Osteocyte (in vitro differentiated cells): ENCODE measurements around the gene ARID3C. TPM values are rescaled to one million over a fixed set of nuclear protein-coding genes. Genes with fewer than 3 reads are reported as not detected.
A peak's percentile ranks its signal among the peaks of the same experiment; 100 is the strongest.

Experiments used
- DNase-seq: peaks from one replicate; pipeline ENCODE4 v3.0.0; 2021; ENCODE audit warnings: mixed read lengths; ENCODE audit not compliant: unreplicated experiment; ENCODE audit errors: extremely low spot score
- H3K27ac Mint-ChIP-seq: one replicate; pipeline ENCODE4 v1.8.0; 2021; ENCODE audit warnings: mild to moderate bottlenecking, mixed read lengths; ENCODE audit not compliant: unreplicated experiment
- H3K27me3 Mint-ChIP-seq: one replicate; pipeline ENCODE4 v1.8.0; 2021; ENCODE audit warnings: mixed read lengths; ENCODE audit not compliant: unreplicated experiment
- H3K36me3 Mint-ChIP-seq: one replicate; pipeline ENCODE4 v1.8.0; 2021; ENCODE audit warnings: mixed read lengths; ENCODE audit not compliant: unreplicated experiment
- H3K4me1 Mint-ChIP-seq: one replicate; pipeline ENCODE4 v1.8.0; 2021; ENCODE audit warnings: mixed read lengths; ENCODE audit not compliant: unreplicated experiment
- H3K4me3 Mint-ChIP-seq: one replicate; pipeline ENCODE4 v1.8.0; 2021; ENCODE audit warnings: mild to moderate bottlenecking, moderate library complexity, mixed read lengths; ENCODE audit not compliant: unreplicated experiment
- H3K9me3 Mint-ChIP-seq: one replicate; pipeline ENCODE4 v1.8.0; 2021; ENCODE audit warnings: mixed read lengths; ENCODE audit not compliant: unreplicated experiment
- total RNA-seq: library from RNA; stranded (reverse); gene quantifications from 2 replicates; pipeline ENCODE4 v1.2.1, GENCODE V29; 2021
- TF ChIP-seq, protein P1 (sequence below): fragments of 200-600 bp; sonication (generic); IDR thresholded peaks from 2 replicates; pipeline ENCODE4 v1.5.0; 2021; ENCODE audit warnings: antibody characterized with exemption, mild to moderate bottlenecking, moderate library complexity

Gene ARID3C
- total RNA-seq, 1 donor from 2014 or later, result not detected

DNA sequence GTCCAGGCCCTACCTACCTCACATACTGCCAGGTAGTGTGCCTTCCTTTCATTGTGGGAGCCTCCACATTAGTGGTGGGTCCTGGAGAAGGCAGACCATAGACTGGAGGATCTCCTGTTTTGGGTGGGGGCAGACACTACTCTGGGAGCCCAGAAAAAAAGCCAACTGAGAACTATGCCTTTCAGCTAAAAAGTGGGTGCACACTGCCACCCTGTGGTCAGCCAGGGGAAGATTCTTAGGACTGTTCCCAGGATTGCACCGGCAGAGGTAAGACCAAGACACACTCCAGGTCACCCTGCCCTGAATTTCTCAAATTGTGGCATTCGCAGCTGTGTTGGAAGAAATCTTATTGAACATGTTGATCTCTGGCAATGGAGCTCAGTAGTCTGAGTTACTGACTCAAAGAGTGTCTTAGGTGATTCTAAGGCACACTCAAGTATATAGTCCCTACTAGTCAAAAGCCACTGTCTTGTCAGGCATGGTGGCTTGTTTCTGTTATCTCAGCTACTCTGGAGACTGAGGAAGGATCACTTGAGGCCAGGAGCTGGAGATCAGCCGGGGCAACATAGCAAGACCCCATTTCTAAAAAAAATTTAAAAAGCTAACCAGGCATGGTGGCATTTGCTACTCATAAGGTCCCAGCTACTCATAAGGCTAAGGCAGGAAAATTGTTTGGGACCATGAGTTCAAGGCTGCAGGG is 5.1 kb upstream of the ARID3C start:
- H3K27me3 Mint-ChIP-seq, result peaks cover 31% of the 10 kb centered on the region

DNA sequence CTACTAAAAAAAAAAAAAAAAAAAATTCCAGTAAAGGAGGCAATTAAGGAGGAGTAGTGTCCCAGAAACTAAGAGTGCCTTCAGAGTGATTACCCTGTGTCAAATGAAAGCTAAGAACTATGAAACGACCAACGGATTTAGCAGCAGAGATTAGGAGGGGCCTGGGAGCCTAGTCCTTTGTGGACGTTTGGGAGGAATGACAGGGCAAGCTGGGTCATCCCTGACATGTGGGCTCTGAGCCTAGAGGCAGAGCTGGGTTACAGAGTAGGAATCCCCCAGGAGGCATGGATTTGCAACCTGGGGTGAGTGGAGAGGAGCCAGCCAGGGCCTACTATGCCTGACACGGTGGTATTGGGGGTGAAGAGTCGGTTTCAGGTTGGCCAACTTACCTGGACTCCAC is 4.3 kb upstream of the ARID3C start:
- Mint-ChIP-seq H3K9me3 (no peaks in the 10 kb centered on the region), H3K4me1 (peaks cover 25% of the 10 kb centered on the region), H3K27me3 (peaks cover 36% of the 10 kb centered on the region), H3K4me3 (no peak overlapping the region), H3K36me3 (no peaks in the 10 kb centered on the region), H3K27ac (no peak overlapping the region)
- DNase-seq, result no peak
- TF ChIP-seq, protein P1, sequence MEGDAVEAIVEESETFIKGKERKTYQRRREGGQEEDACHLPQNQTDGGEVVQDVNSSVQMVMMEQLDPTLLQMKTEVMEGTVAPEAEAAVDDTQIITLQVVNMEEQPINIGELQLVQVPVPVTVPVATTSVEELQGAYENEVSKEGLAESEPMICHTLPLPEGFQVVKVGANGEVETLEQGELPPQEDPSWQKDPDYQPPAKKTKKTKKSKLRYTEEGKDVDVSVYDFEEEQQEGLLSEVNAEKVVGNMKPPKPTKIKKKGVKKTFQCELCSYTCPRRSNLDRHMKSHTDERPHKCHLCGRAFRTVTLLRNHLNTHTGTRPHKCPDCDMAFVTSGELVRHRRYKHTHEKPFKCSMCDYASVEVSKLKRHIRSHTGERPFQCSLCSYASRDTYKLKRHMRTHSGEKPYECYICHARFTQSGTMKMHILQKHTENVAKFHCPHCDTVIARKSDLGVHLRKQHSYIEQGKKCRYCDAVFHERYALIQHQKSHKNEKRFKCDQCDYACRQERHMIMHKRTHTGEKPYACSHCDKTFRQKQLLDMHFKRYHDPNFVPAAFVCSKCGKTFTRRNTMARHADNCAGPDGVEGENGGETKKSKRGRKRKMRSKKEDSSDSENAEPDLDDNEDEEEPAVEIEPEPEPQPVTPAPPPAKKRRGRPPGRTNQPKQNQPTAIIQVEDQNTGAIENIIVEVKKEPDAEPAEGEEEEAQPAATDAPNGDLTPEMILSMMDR, result no peak

More for the DNA sequence above, 5.1 kb upstream of the ARID3C start:
- Mint-ChIP-seq H3K27ac (no peak overlapping the region), H3K4me1 (peaks cover 27% of the 10 kb centered on the region), H3K4me3 (no peak overlapping the region), H3K9me3 (no peaks in the 10 kb centered on the region), H3K36me3 (no peaks in the 10 kb centered on the region)
- TF ChIP-seq, protein P1, result peak; percentile 88
- DNase-seq, result no peak

DNA sequence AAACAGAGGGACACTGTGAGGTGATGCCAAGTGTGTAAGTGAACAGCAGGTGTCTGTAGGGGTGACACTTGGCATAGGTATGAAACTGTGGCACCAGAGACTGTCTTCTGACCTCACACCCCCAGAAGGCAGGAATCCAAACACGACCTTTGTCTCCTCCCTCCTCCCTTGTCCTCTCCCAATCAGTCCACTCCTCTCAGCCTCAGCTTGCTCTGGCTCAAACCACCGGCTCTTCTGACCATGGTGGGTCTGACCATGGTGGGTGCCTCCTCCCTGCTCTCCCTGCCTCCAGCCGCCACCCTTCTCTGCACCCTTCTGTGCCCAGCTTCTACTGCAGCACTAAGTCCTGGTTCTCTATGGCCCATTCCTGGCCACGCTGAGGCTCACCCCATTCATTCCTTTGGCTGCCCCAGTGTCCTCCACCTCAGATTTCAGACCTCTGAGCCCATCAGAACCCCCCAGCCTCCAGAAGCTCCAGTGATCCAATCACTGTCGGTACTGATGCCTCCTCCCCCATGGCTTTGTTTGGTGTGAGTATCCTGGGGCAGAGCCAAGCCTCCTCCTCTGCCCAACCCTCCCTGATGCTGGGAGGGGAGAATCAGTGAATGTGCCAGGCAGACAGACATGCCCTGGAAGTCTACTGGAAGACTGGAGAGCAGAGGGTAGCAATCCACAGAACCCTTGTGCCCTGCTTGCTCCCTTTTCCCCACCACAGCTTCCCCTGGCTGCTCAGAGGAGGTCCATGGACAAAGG is 1.7 kb upstream of the ARID3C start:
- no peaks in the 10 kb centered on the region for H3K36me3 Mint-ChIP-seq
- TF ChIP-seq, protein P1, result no peak
- peaks cover 12% of the 10 kb centered on the region for H3K4me1 Mint-ChIP-seq
- DNase-seq, result no peak
- H3K4me3 Mint-ChIP-seq, result no peak overlapping the region
- H3K27me3 Mint-ChIP-seq, result peaks cover 58% of the 10 kb centered on the region
- H3K27ac Mint-ChIP-seq, result no peak overlapping the region
- no peaks in the 10 kb centered on the region for H3K9me3 Mint-ChIP-seq

DNA sequence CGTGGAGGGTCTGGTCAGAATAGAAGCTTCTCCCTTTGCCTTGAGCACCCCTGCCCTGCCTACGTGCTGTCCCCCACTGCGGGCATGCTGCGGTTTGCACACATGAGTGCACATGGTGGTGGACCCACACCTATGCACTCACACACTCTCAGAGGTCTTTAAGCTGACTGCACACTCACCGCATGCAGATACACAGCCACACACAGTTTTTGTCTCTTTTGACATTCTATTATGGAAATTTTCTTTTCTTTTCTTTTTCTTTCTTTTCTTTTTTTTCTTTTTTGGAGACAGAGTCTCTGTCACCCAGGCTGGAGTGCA is 584 bp upstream of the ARID3C start:
- H3K9me3 Mint-ChIP-seq, result no peaks in the 10 kb centered on the region
- TF ChIP-seq, protein P1, result no peak
- peak overlapping the region; percentile 66 for H3K4me3 Mint-ChIP-seq
- no peak overlapping the region for H3K27ac Mint-ChIP-seq
- no peaks in the 10 kb centered on the region for H3K36me3 Mint-ChIP-seq
- DNase-seq, result no peak
- H3K27me3 Mint-ChIP-seq, result peaks cover 63% of the 10 kb centered on the region
- peaks cover 12% of the 10 kb centered on the region for H3K4me1 Mint-ChIP-seq
